HG03095 (cell line): Measurements from ENCODE around the gene CTSL.
"Not testable (repeated sequence)": the region's sequence is repeated elsewhere in the genome, so short reads cannot be mapped to it uniquely, and the experiment has no call there.

Experiments
- ATAC-seq: cut with Tn5 transposase; IDR thresholded peaks from one replicate; pipeline ENCODE4 v1.9.1; 2021; ENCODE audit warnings: moderate library complexity; ENCODE audit not compliant: unreplicated experiment

Gene CTSL

GRCh38 chr9:87751423-87751822, 25.5 kb downstream of the CTSL start:
- ATAC-seq: no peak

GRCh38 chr9:87751868-87752267, 25.9 kb downstream of the CTSL start:
- no peak for ATAC-seq

GRCh38 chr9:87753313-87753712, 27.4 kb downstream of the CTSL start:
- ATAC-seq: no peak

- not testable (repeated sequence) for ATAC-seq
Observed at GRCh38 chr9:87758330-87758729, 32.4 kb downstream of the CTSL start.

GRCh38 chr9:87759980-87760379, 34.1 kb downstream of the CTSL start:
- ATAC-seq: not testable (repeated sequence)

- ATAC-seq: no peak
Observed at GRCh38 chr9:87760529-87760928, 34.6 kb downstream of the CTSL start.

GRCh38 chr9:87763286-87763685, 37.4 kb downstream of the CTSL start:
- no peak for ATAC-seq

- ATAC-seq: no peak
Observed at GRCh38 chr9:87765521-87765920, 39.6 kb downstream of the CTSL start.

GRCh38 chr9:87766697-87767096, 40.8 kb downstream of the CTSL start:
- ATAC-seq: no peak

- no peak for ATAC-seq
Observed at GRCh38 chr9:87770616-87771315, 44.8 kb downstream of the CTSL start.

GRCh38 chr9:87771316-87772006, 45.5 kb downstream of the CTSL start:
- ATAC-seq: no peak

- no peak for ATAC-seq
Observed at GRCh38 chr9:87776481-87777379, 50.8 kb downstream of the CTSL start.

- ATAC-seq: no peak
Observed at GRCh38 chr9:87778996-87779395, 53.1 kb downstream of the CTSL start.
